HG02571 (cell line): ENCODE results near the gene CA10.

Source experiments
- ATAC-seq: cut with Tn5 transposase; IDR thresholded peaks from one replicate; pipeline ENCODE4 v1.9.1; 2021; ENCODE audit warnings: mild to moderate bottlenecking, moderate library complexity; ENCODE audit not compliant: unreplicated experiment

Gene CA10

GRCh38 chr17:51700011-51700760, 458.3 kb downstream of the CA10 start:
- ATAC-seq: no peak

DNA sequence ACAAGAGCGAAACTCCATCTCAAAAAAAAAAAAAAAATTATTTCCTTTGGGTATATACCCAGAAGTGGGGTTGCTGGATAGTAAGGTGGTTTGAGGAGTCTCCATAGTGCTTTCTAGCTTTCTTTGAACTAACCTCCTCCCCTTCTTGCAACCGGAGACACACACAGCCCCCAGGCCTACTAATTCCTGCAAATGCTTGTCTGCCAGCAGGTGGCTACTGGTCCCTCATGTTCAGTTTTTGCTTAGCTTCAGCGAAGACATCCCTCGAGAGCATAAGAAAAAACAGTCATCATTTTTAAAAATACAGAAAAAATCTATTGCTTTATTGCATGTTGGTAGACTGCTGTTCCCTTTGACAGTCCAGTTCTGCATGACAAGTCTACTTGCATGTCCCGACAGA, 459.2 kb downstream of the CA10 start:
- ATAC-seq: no peak

DNA sequence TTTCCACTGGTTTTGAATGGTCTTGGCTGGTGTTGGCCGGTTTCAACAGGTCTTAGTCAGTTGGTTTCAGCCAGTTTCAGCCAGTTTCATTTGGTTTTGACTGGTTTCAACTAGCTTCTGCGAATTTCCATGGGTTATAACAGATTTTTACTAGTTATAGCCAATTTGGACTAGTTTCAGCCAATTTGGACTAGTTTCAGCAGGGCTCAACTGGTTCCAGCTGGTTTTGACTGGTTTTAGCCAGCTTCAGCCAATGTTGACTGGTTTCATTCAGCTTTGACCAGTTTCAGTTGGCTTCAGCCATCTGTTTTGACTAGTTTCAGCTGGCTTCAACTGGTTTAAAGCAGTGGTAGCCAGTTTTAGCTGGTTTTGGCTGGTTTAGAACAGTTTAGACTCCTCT, 465.6 kb downstream of the CA10 start:
- no peak for ATAC-seq

- ATAC-seq: no peak
Measured at GRCh38 chr17:51687887-51688286, 470.6 kb downstream of the CA10 start.

- ATAC-seq: no peak
Measured at GRCh38 chr17:51685287-51685909, 473.1 kb downstream of the CA10 start.

DNA sequence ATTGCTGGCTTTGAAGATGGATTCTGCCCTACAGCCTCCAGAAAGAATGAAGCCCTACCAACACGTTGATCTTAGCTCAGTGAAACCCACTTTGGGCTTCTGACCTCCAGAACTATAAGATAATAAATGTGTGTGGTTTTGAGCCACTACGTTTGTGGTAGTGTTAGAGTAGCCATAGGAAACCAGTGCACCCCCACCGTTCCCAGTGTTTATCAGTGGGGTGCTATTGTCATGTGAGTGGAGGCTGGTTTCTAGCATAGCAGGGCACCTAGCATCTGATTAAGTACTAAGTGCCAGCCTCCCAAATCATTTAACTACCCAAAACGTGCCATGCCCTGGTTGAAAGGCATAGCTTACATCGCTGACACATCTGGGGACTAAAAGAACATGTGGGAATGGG, 474.3 kb downstream of the CA10 start:
- no peak for ATAC-seq

DNA sequence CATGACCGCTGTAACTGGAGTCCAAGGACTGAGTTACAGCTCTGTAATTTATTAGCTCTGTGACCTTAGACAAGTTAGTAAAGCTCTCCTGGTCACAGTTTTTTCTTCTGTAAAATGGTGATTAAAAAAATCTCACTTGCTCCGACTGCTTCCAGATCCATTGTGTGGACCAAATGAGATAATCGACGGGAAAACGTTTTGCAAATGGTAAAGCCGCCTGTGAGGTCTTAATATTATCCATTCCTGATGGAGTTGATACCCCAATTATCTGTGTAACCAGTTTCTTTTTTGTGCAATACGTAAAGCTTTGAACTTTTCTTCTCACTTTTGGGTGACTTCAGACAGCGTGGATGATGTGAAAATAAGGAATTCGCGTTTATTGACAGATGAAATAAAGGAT, 475.2 kb downstream of the CA10 start:
- no peak for ATAC-seq

GRCh38 chr17:51682115-51682514, 476.4 kb downstream of the CA10 start:
- no peak for ATAC-seq

- ATAC-seq: no peak
Measured at GRCh38 chr17:51677875-51678274, 480.6 kb downstream of the CA10 start.

- ATAC-seq: no peak
Measured at GRCh38 chr17:51676691-51677487, 481.6 kb downstream of the CA10 start.

DNA sequence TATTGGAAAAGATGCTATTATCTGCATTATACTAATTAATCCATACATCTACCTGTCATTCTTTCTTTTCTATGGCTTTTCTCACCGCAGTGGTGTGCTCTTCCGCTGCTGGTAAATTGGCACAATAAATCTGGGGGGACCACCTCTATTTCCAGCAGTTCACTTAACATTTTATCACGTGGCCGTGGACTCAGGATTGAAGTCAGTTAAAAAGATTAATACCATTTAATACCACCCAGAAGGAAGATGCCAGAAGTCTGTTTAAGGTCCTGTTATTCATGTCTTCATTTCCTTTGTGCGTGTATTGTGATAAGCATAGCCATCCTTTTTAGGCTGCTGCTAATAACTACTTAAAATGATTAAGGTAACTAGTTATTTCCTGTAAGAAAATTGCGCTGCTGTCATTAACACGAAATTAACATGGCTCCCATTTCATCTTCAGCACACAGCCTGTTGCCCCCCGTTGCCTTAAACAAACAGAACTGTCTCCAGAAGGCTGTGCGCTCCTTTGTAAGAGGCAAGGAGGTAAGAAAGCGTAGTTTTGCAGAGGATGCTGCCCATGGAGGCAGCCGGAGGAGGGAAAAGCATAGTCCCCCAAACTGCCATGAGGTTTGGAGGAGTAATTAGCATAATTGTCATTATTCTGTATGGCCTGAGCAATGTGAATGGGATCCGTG, 483.8 kb downstream of the CA10 start:
- no peak for ATAC-seq

DNA sequence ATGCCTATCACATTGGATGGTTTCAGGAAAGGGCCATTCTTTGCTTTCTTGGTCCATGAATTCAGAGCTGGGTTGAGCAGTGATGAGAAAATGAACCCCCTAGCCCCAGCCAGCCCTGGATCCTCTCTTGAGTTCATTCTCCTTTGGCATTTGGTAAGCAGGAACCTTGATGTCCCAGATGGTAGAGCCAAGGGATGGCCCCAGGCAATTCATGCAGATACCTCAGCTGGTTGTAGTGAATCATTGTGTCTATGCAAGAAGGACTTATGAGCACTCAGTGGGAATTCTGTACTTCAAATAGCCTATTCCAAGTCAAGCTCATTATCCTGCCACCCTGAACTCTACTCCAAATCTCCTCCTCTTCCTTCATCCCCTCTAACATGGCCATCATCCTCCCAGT, 485.4 kb downstream of the CA10 start:
- ATAC-seq: no peak

DNA sequence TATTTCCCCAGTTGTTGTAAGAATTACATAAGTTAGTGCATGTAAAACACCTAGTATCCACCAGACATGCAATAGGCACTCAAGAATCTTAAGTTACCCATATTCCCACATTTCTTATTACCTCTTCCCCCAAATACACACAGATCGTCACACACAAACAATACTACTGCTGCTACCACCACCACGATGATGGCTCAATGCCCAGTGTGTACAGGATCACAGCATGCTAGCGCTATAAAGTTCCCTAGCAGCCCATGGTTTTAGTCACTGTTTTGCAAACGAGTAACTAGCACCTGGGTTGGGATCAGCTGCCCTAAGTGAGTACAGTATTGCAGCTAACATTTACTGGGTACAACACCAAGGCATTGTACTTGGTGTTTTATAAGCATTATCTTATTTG, 486.4 kb downstream of the CA10 start:
- no peak for ATAC-seq

- no peak for ATAC-seq
Measured at GRCh38 chr17:51670899-51671298, 487.6 kb downstream of the CA10 start.

DNA sequence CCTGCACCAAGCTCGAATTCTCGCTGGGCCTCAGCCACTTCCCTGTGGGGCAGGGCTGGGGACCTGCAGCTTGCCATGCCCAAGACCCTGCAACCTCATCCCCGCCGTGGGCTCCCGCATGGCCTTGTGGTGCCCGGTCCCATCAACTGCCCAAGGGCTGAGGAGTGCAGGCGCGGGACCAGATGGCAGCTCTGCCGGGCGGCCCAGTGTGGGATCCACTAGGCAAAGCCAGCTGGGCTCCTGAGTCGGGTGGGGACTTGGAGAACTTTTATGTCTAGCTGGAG, 489.6 kb downstream of the CA10 start:
- no peak for ATAC-seq

DNA sequence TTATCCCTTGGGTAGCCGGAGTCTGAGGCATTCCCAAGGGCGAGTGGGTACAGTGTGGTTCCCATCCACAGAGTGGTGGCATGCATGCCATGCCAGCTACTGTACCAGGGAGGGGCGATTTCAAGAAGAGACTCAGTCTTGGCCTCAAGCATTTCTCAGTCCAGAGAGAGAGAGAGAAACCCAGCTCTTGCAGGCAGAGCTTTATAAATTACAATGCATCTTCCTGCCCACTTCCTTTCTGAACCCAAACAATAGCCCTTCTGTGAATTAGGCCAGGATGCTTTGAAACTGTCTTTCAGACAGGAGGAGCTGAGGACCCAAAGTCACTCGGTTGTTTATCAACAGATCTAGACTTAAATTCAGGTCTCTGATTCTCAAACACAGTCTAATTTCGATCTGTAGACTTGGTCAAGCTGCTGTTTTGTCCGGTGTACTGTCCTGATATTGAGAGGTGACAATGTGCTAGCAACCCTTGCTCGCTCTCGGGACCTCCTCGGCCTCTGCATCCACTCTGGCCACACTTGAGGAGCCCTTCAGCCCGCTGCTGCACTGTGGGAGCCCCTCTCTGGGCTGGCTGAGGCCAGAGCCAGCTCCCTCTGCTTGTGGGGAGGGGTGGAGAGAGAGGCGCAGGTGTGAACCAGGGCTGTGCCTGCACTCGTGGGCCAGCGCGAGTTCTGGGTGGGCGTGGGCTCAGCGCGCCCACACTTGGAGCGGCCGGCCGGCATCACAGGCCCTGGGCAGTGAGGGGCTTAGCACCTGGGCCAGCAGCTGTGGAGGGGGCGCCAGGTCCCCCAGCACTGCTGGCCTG, 490.2 kb downstream of the CA10 start:
- ATAC-seq: no peak

DNA sequence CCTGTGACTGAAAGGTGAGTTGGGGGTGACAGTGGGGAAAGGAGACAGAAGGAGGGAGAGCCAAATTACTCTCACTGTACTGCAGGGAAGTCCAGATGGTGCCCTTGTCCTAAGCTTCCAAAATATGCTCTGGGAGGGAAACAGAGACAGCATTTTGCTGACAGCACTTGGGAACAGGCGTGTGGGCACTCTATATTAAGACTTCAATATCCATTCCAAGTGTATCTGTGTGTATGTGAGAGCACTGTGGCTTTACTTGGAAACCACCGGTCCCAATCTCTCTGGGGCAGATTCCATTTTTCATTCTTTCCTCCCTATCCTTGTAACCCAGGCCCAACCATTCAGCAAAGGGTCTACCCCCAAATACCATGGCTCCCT, 490.8 kb downstream of the CA10 start:
- no peak for ATAC-seq

- no peak for ATAC-seq
Measured at GRCh38 chr17:51666971-51667705, 491.4 kb downstream of the CA10 start.

- no peak for ATAC-seq
Measured at GRCh38 chr17:51662204-51663056, 496.1 kb downstream of the CA10 start.
